GM21526 (cell line): ENCODE measurements around the gene ATP6V1C2.
"Not testable (repeated sequence)": the region's sequence is repeated elsewhere in the genome, so short reads cannot be mapped to it uniquely, and the experiment has no call there.

Experiments used
- ATAC-seq: cut with Tn5 transposase; IDR thresholded peaks from one replicate; pipeline ENCODE4 v1.9.1; 2021; ENCODE audit warnings: moderate library complexity; ENCODE audit not compliant: unreplicated experiment, low FRiP score

ATP6V1C2 gene

GRCh38 chr2:10765914-10766313 is 44.5 kb downstream of the ATP6V1C2 start:
- no peak for ATAC-seq

GRCh38 chr2:10768063-10768507 is 46.7 kb downstream of the ATP6V1C2 start:
- no peak for ATAC-seq

GRCh38 chr2:10770956-10771750 is 49.7 kb downstream of the ATP6V1C2 start:
- no peak for ATAC-seq

DNA sequence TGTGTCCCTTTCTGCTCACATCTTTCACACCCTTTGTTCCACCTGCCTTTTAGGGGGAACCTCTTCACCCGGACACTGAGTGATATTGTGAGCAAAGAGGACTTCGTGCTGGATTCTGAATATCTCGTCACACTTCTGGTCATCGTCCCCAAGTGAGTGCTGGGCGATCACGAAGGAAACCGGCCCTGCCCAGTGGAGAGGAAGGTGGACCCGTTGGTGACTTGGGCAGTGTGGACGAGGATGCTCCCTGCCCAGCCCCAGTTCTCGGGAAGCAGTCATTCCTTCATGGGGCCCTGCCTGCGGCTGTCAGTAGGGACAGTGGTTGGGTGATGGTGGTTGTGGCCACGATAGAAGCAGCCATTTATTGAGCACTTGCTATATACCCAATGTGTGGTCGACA is 50.4 kb downstream of the ATP6V1C2 start:
- ATAC-seq = no peak

DNA sequence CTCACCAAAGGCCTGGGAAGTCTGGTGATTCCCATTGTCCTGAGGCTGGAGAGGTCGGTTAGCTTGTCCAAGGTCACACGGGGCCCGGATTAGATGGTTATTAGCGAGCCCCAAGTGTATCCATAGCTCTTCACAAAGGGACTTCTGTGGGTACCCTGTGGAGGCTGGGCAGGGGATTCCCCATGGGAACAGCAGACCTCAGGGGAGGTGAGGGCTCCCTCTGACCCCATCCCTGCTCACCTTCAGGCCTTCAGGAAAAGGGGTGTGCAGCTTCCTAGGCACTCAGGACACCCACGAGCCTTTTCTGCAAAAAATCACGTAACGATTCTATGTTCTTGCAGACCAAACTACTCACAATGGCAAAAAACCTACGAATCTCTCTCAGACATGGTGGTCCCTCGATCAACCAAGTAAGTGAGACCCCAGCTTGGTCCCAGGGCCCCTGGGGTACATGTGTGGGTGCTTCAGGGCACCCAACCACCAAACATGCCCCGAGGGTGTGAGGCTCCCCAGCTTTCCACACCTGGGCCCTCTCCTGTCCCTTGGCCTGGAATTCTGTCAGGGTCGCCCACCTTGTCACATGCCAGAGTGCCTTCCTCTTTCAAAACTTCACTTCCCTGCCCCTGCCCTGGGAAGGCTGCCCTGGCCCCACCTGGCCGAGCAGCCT is 50.9 kb downstream of the ATP6V1C2 start:
- no peak for ATAC-seq

GRCh38 chr2:10772868-10773215 is 51.4 kb downstream of the ATP6V1C2 start:
- no peak for ATAC-seq

DNA sequence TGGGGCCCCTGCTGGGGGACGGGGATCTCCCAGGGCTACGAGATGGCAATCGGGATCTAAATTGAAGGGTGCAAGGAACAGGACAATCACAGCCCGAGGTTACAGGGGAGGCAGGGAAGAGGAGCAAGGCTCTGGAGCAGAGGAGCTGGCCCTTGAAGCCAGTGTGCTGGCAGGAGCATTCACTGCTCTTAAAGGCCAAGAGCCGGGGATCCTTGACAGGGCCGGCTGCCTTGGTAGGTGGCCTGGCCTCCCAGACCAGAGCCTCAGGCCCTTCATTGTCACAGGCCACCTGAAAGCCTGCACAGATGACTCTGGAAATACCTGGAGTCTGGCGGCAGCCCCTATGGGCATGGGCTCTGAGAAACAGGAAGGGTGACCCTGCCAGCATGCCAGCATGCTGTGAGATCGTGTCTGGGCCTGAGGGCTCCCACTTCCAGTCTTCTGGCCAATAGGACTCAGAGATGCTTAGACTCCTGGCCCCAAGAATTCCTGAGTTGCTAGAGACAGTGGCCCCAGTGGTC is 52.5 kb downstream of the ATP6V1C2 start:
- ATAC-seq = no peak

GRCh38 chr2:10774394-10774793 is 53.0 kb downstream of the ATP6V1C2 start:
- no peak for ATAC-seq

DNA sequence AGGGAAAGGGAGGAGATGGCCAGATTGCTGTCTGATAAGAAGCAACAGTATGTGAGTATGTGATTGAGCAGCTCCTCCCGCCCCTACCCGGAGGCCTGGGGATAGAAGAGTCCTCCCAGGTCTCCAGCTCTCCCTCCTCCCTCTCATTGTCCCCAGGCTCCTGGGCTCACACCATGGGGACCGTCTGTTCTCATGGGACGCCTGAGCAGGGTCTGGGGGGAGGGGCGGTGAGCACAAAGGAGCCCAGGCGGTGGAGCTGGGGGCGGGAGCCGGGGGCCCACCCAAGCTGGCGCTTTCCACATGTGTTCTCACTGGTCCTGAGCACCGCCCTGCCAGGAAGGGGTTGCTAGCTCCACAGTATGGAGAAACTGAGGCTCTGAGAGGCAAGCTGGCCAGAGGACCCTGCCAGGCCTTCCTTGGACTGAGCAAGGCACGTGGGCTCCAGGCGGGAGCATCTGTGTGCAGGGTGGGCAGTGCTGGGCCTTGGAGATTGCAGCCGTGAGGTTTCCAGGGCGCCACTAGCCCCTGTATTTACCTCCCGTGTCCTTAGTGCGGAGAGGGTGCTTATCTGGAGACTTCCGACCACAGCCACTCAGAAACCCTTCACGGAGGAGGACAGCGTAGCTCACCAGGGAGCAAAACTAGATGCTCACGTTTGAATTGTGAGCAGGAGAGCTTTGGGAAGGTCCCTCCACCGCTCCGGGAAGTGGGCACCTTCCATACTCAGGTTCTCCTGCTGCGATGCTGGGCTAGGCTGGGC is 53.8 kb downstream of the ATP6V1C2 start:
- no peak for ATAC-seq

GRCh38 chr2:10775831-10776230 is 54.4 kb downstream of the ATP6V1C2 start:
- ATAC-seq = no peak

- no peak for ATAC-seq
Observed at GRCh38 chr2:10776231-10776977, 55.0 kb downstream of the ATP6V1C2 start.

GRCh38 chr2:10777111-10777841 is 55.8 kb downstream of the ATP6V1C2 start:
- no peak for ATAC-seq

GRCh38 chr2:10777842-10778723 is 56.7 kb downstream of the ATP6V1C2 start:
- ATAC-seq = no peak

GRCh38 chr2:10778724-10779115 is 57.3 kb downstream of the ATP6V1C2 start:
- no peak for ATAC-seq

- no peak for ATAC-seq
Observed at GRCh38 chr2:10779776-10780490, 58.5 kb downstream of the ATP6V1C2 start.

DNA sequence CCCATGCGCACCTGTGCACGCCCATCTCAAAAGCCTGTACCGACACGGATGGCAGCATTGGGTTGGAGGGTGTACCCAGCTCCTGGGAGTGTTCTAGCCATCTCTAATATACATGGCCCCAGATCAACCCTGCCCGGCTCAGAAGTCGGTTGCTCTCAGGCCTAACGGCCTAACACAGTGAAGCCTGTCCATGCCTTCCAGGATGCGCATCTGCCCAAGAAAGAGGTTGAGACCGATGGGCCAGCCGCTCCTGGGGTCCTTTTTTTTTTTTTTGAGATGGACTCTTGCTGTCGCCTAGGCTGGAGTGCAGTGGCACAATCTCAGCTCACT is 59.0 kb downstream of the ATP6V1C2 start:
- ATAC-seq = no peak

- not testable (repeated sequence) for ATAC-seq
Observed at GRCh38 chr2:10780821-10781220, 59.4 kb downstream of the ATP6V1C2 start.

DNA sequence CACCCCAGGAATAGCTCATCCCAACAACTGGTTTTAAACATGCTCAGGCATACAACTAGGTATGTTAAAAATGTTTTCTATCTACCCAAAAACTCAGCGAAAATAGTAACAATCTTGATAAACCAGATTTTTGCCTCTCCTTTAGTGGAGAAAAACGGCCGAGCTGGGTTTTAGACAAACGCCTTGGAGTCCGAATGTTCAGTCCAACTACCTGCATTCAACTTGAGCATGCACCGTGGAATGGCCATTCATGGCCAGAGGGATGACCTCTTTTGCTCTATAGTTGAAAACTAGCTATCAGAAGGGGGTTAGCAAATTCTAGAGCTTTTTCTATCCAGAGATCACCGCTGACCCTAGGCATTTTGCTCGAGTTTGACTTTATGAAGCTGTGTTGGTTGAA is 60.3 kb downstream of the ATP6V1C2 start:
- no peak for ATAC-seq
